GM19099 (cell line): ENCODE measurements around the gene STIMATE.

Source experiments
- POLR2A ChIP-seq: IDR thresholded peaks from 3 replicates; pipeline ENCODE4 v1.6.1; 2011; ENCODE audit warnings: low read depth; ENCODE audit not compliant: insufficient read length; ENCODE audit errors: extremely low read depth

The STIMATE gene

GRCh38 chr3:52904552-52904951 lies 7.2 kb upstream of the STIMATE start:
- no peak for TF ChIP-seq POLR2A

DNA sequence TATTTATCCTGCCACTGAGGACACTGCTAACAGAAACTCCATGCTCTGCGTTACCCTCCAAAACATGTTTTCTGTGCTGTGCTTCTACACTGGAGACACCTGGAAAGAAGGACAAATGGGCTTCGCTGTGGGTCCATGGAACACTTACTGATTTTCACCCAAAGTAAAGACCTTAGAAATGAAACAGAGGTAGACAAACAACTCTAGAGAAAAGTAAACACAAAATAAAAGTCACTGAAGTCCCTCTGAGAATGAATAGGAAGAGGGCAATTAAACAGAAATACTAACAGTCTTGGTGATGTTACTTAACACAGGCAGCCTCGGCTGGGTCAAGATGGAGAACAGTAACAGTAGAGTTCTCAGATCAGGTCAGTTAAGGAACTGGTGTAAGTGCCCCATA lies 6.7 kb upstream of the STIMATE start:
- no peak for TF ChIP-seq POLR2A

GRCh38 chr3:52896613-52897012 lies 735 bp downstream of the STIMATE start:
- no peak for TF ChIP-seq POLR2A

DNA sequence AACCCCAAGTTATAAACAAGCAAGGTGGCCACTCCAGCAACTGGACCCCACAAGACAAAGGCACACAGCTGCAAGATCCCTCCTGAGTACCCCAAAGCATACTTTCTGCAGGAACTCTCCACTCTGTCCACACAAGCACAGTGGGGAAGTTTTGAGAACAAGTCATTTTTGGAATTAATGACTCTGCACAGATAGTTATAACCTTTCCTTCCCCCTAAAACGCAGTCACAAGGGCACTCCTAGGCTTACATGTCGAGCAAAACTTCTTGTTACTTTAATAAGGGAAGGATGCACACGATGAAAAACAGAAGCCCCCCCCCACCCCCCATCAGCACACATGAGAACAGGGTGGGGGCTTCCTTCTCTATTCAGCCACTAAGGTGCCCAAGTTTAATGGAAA lies 1.2 kb downstream of the STIMATE start:
- no peak for TF ChIP-seq POLR2A

DNA sequence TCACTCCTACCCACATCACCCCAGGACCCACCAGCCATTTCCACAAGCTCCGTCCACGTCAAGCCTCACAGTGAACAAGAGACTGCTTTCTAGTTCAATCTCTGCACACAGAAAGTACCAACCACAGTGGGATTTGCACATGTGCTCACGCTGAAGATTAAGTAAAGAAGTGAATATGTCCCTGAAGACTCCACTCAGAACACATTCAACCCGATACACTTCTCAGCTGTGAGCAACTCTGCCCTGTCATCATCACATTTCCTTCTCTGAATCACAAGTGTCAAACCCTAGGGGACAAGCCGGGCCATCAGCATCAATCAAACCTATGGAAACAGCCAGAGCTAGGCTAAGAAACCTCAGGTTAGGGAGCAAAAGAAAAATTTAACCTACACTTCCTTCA lies 1.9 kb downstream of the STIMATE start:
- no peak for TF ChIP-seq POLR2A

- TF ChIP-seq POLR2A = no peak
Observed at GRCh38 chr3:52894756-52895155, 2.6 kb downstream of the STIMATE start.

GRCh38 chr3:52893723-52894122 lies 3.6 kb downstream of the STIMATE start:
- no peak for TF ChIP-seq POLR2A

DNA sequence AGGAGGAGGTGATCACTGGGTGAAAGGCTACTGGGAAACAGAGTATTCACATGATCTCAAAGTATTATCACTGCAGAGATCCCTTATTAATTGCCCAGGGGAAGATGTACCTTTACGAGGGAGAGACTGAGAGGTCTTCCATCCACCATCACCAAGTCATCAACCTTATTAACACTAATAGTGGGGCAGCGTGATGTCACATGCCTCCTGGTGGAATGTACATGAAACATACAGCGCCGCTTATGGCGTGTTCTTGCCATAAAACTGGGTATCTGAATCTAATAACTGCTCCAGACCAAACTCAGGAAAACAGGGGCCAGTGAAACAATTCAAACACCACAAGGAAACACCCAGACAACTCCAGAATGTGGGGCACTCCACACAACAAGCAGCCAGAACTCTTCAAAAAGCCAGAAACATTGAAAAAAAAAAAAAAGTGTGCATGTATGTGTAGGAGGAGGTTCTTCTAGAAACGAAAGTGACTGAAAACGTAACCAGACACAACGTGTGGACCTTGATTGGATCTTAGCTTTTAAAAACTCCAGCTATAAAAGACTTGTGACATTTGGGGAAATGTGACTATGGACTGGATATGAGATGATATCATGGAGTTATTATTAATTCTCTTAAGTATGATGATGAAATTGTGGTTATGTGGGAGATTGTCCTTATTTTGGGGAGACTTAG lies 4.6 kb downstream of the STIMATE start:
- TF ChIP-seq POLR2A = no peak

DNA sequence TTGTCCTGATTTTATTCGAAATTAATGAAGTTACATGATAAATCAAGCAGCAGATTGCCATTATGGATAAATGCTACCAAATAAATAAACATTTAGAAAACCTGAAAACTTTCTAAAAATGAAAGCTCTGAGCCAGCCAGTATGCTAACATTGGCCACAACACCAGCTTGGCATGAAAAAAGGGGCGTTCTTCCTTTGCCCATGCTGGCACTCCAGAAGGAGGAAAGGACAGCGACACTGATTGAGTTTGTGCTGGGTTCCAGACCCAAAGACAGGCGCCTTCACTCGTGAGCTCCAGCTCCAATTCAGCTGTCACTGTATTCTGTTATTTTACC lies 5.1 kb downstream of the STIMATE start:
- no peak for TF ChIP-seq POLR2A

DNA sequence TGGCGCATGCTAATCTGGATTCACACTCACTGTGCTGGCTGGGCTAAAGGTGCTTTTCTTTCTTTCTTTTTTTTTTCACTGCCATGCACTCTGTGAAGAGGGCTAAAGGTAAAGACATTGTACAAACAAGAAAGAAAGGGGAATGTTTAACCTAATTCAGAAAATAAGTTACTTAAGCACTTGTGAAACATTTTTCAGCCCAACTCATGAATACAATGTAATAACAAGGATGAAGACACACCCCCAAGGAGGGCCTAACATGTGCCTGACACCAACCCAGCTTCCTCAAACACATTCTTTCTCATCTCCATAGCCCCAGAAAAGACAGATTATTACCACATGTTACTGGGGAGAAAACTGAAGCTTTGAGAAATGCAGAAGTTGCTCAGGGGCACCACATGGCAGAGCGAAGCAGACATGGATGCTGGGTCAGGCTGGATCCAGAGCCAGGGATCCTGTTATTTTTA lies 5.7 kb downstream of the STIMATE start:
- TF ChIP-seq POLR2A = no peak

GRCh38 chr3:52891164-52891563 lies 6.2 kb downstream of the STIMATE start:
- no peak for TF ChIP-seq POLR2A

DNA sequence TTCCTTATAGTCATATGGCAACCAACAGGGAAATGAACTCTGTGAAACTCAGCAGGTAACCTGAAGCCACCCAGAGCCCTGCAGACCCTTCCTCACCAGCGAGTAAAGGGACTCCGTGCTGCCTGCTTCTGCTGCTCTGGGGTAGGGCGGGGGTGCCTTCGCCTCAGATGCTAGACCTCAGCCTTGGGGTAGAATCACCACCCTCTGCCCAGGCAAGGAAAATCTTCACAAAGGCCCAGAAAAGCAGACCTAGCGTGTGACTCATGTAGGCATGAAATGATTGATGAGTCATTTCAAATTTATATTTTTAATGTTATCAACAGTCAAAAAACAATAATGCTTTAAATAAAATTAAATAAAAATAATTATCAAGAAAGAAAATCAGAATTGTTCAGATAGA lies 6.6 kb downstream of the STIMATE start:
- TF ChIP-seq POLR2A = no peak

DNA sequence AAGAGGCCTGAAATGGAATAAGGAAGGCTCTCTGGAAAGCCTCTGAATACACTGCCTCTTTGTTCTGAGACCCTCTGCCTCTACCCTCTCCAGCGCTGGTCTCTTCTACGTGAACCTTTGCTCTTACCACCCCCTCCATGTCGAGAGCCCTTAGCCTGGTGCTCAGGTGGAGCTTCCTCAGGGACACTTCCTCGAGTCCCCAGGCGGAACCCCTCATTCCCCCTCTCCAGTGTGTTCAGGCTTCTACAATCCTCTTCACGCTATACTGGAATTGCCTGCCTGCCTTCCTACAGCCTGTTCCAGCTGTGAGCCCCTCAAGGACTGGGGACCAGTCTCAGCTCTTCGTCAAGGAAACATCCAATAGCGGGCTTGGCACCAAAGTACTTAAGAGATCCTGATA lies 7.4 kb downstream of the STIMATE start:
- TF ChIP-seq POLR2A = no peak

- no peak for TF ChIP-seq POLR2A
Observed at GRCh38 chr3:52887166-52887565, 10.2 kb downstream of the STIMATE start.

DNA sequence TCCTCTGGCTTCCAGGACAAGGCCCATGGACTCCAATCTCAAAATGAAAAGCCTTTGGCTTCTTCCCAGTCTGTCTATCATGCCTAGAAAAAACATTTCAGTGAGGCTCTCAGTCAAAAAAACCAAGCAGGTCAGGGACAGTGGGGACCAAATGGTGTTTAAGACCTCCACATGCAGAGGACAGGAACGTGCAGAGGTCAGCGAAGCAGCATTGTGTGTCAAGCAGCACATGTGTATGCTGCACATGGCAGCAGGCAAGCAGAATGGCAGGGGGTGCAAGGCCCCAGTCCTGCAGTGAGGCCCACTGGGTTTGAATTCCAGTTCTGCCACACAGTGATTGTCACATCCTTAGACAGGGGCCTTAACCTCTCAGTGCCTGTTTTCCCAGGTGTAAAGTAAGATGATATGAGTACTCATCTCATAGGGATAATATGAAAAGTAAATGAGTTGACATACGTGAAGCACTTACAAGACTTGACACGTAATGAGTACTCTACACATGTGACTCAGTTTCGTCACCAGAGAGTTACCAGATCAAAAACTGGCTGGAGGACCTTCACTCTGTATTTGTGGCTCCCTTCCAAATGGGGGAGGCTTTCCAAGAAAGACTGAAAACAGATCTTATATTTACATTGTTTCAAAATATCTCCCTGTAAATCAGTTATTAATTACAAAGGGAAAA lies 11.2 kb downstream of the STIMATE start:
- no peak for TF ChIP-seq POLR2A

DNA sequence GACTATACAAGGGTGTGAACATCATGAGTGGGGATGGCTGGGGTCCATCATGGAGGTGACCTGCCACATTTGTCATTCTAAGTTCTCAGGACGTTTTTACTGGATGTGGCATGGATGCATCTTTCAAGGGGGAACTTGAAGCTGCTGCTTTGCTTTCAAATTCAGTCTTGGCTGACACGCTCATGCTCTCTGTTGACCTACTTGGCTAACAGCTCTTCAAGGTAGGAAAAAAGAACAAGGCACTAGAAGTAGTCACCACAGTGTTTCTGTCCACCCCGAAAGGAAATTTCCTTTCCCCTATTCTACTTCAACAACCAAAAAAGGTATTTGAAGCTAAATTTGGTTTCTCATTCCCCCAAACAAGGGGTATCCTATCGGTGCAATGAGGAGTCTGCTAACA lies 15.0 kb downstream of the STIMATE start:
- TF ChIP-seq POLR2A = no peak

GRCh38 chr3:52881871-52882270 lies 15.5 kb downstream of the STIMATE start:
- no peak for TF ChIP-seq POLR2A
